Keratinocyte (primary cell): Measurements from ENCODE around the gene SYTL2.

Experiments used
- EZH2 ChIP-seq: IDR thresholded peaks from one replicate; pipeline ENCODE4 v1.6.1; 2012; ENCODE audit warnings: inconsistent platforms, mild to moderate bottlenecking, low read length, moderate library complexity
- TF ChIP-seq, protein P1 (sequence below), 3 experiments: IDR thresholded peaks in 1 of 3; conservative IDR thresholded peaks in 1 of 3; optimal IDR thresholded peaks in 1 of 3; 2 replicates in 2 of 3; 3 replicates in 1 of 3; pipeline versions ENCODE3 to v1.5.1; 2011; ENCODE audit warnings: low read length in 3 of 3, mild to moderate bottlenecking in 3 of 3, moderate library complexity in 2 of 3, control low read depth in 1 of 3, inconsistent platforms in 1 of 3; ENCODE audit not compliant: insufficient read depth in 2 of 3; ENCODE audit errors: extremely low read depth in 1 of 3

GRCh38 chr11:85732965-85733364, 78.0 kb downstream of the SYTL2 start:
- TF ChIP-seq, protein P1, sequence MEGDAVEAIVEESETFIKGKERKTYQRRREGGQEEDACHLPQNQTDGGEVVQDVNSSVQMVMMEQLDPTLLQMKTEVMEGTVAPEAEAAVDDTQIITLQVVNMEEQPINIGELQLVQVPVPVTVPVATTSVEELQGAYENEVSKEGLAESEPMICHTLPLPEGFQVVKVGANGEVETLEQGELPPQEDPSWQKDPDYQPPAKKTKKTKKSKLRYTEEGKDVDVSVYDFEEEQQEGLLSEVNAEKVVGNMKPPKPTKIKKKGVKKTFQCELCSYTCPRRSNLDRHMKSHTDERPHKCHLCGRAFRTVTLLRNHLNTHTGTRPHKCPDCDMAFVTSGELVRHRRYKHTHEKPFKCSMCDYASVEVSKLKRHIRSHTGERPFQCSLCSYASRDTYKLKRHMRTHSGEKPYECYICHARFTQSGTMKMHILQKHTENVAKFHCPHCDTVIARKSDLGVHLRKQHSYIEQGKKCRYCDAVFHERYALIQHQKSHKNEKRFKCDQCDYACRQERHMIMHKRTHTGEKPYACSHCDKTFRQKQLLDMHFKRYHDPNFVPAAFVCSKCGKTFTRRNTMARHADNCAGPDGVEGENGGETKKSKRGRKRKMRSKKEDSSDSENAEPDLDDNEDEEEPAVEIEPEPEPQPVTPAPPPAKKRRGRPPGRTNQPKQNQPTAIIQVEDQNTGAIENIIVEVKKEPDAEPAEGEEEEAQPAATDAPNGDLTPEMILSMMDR (optimal IDR thresholded peaks at IDR 0.05 in 1 of 3, IDR thresholded peaks at IDR 0.05 in 1 of 3, conservative IDR thresholded peaks at IDR 0.05 in 1 of 3; ENCODE audit: extremely low read depth in 1 of 3, insufficient read depth in 2 of 3, low read length in 3 of 3): no peak
- no peak for TF ChIP-seq EZH2
